Measurements from ENCODE around the gene SEMA6D. TPM values are rescaled to one million over a fixed set of nuclear protein-coding genes. Genes with fewer than 3 reads are reported as not detected.

SEMA6D gene
- total RNA-seq, 1 experiment from 2014 or later = 3.7 TPM

GRCh38 chr15:47787875-47788274 is 70.6 kb downstream of the SEMA6D start:
- DNase-seq (ENCODE audit: low read depth in 1 of 2, low spot score in 2 of 2) = no peak
- Histone ChIP-seq H3K36me3 (no peaks in the 10 kb centered on the region), H3K4me1 (replicated peaks) (peaks cover 16% of the 10 kb centered on the region), H3K27me3 (replicated peaks) (no peaks in the 10 kb centered on the region), H3K9me3 (replicated peaks) (no peaks in the 10 kb centered on the region; the same call in 1 of the 2 replicates), H3K27ac (no peak overlapping the region), H3K4me3 (no peak overlapping the region)

GRCh38 chr15:47788685-47789084 is 71.4 kb downstream of the SEMA6D start:
- Histone ChIP-seq H3K36me3 (no peaks in the 10 kb centered on the region), H3K4me1 (replicated peaks) (peaks cover 16% of the 10 kb centered on the region), H3K9me3 (replicated peaks) (no peaks in the 10 kb centered on the region; the same call in 1 of the 2 replicates), H3K27me3 (replicated peaks) (no peaks in the 10 kb centered on the region), H3K27ac (0 out of 2 replicates have a peak overlapping the region, but pooled peaks have one; percentile 4), H3K4me3 (no peak overlapping the region)
- DNase-seq (ENCODE audit: low read depth in 1 of 2, low spot score in 2 of 2) = peak in 1 of 2 experiments; percentile 52

GRCh38 chr15:47791161-47791560 is 73.9 kb downstream of the SEMA6D start:
- H3K4me1 ChIP-seq (replicated peaks) = peaks cover 16% of the 10 kb centered on the region
- H3K4me3 ChIP-seq = no peak overlapping the region
- H3K36me3 ChIP-seq = no peaks in the 10 kb centered on the region
- no peaks in the 10 kb centered on the region; the same call in 1 of the 2 replicates for H3K9me3 ChIP-seq (replicated peaks)
- DNase-seq (ENCODE audit: low read depth in 1 of 2, low spot score in 2 of 2) = no peak
- no peaks in the 10 kb centered on the region for H3K27me3 ChIP-seq (replicated peaks)
- H3K27ac ChIP-seq = no peak overlapping the region

DNA sequence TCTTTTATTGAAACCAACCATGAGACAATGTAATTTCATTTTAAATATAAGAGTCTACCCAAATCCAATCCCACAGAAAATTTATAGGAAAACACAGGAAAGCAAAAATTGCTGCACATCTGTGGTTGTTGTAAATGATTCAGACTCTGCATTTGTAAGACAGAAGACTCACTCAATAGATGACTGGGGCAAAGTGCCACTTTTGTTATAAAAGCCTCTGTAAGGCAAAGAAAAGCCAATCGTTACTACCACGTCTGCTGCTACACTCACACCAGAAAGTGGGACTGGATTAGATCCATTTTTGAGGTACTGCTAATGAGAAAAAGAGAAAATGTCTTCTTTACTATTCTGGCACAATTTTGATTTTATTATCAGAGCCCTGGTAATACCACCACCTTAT is 74.9 kb downstream of the SEMA6D start:
- no peak overlapping the region for H3K4me3 ChIP-seq
- H3K27me3 ChIP-seq (replicated peaks) = no peaks in the 10 kb centered on the region

GRCh38 chr15:47794252-47794914 is 77.1 kb downstream of the SEMA6D start:
- no peak for DNase-seq (ENCODE audit: low read depth in 1 of 2, low spot score in 2 of 2)
- Histone ChIP-seq H3K4me1 (replicated peaks) (peaks cover 3% of the 10 kb centered on the region), H3K4me3 (no peak overlapping the region)

More for the DNA sequence above, 74.9 kb downstream of the SEMA6D start:
- H3K4me1 ChIP-seq (replicated peaks) = peaks cover 8% of the 10 kb centered on the region
- H3K27ac ChIP-seq = no peak overlapping the region
- H3K9me3 ChIP-seq (replicated peaks) = no peaks in the 10 kb centered on the region
- DNase-seq (ENCODE audit: low read depth in 1 of 2, low spot score in 2 of 2) = no peak
- H3K36me3 ChIP-seq = no peaks in the 10 kb centered on the region

DNA sequence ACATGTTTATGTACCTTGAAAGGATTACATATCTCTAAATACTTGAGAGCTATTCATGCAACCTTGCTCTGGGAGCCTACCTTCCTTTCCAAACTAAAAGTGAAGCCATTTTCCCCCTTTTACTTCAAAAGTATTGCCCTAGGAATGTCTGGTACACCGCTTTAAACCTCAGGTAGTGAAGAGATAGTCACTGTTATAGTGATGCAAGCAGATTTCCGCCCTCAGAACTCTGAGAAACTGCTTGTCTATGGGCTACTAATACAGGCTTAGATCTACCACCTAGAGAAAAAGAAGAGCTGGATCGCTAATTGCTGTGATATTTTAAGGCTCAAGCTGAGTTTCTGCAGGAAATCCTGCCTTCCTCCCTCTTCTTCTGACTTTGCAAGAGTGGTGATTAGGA is 78.6 kb downstream of the SEMA6D start:
- Histone ChIP-seq H3K4me3 (no peak overlapping the region), H3K9me3 (replicated peaks) (no peaks in the 10 kb centered on the region), H3K36me3 (no peaks in the 10 kb centered on the region), H3K4me1 (replicated peaks) (peaks cover 3% of the 10 kb centered on the region), H3K27ac (no peak overlapping the region), H3K27me3 (replicated peaks) (no peaks in the 10 kb centered on the region)
- DNase-seq (ENCODE audit: low read depth in 1 of 2, low spot score in 2 of 2) = no peak

More at GRCh38 chr15:47794252-47794914, 77.1 kb downstream of the SEMA6D start:
- Histone ChIP-seq H3K36me3 (no peaks in the 10 kb centered on the region), H3K9me3 (replicated peaks) (no peaks in the 10 kb centered on the region), H3K27me3 (replicated peaks) (no peaks in the 10 kb centered on the region), H3K27ac (no peak overlapping the region)

GRCh38 chr15:47796339-47796738 is 79.0 kb downstream of the SEMA6D start:
- no peaks in the 10 kb centered on the region for H3K27me3 ChIP-seq (replicated peaks)
- H3K36me3 ChIP-seq = no peaks in the 10 kb centered on the region
- no peak overlapping the region for H3K4me3 ChIP-seq

GRCh38 chr15:47796830-47797229 is 79.5 kb downstream of the SEMA6D start:
- Histone ChIP-seq H3K9me3 (replicated peaks) (no peaks in the 10 kb centered on the region), H3K36me3 (no peaks in the 10 kb centered on the region), H3K27me3 (replicated peaks) (no peaks in the 10 kb centered on the region), H3K27ac (no peak overlapping the region), H3K4me1 (replicated peaks) (peaks cover 3% of the 10 kb centered on the region), H3K4me3 (no peak overlapping the region)
- no peak for DNase-seq (ENCODE audit: low read depth in 1 of 2, low spot score in 2 of 2)

More at GRCh38 chr15:47796339-47796738, 79.0 kb downstream of the SEMA6D start:
- DNase-seq (ENCODE audit: low read depth in 1 of 2, low spot score in 2 of 2) = no peak
- peaks cover 3% of the 10 kb centered on the region for H3K4me1 ChIP-seq (replicated peaks)
- no peak overlapping the region for H3K27ac ChIP-seq
- no peaks in the 10 kb centered on the region for H3K9me3 ChIP-seq (replicated peaks)

DNA sequence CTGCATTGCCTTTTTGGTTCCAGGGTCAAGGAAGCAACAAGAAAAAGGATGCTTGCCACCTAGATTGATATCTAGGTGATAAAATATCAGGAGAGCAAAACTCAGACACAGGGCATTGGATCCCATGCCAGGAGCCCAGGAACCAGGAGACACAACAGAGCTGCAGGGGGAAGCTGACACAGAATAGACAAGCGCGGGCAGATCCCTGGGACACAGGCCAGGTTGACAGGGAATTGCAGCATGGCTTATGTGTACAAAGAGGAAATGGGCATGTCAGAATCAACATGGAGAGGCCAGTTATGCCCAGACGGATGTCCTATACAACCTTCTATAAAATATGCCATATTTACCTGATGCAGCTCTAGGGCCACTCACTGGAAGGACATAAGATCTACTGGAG is 84.2 kb downstream of the SEMA6D start:
- no peak for DNase-seq (ENCODE audit: low read depth in 1 of 2, low spot score in 2 of 2)
- Histone ChIP-seq H3K36me3 (no peaks in the 10 kb centered on the region), H3K9me3 (replicated peaks) (no peaks in the 10 kb centered on the region), H3K4me1 (replicated peaks) (no peaks in the 10 kb centered on the region), H3K27ac (no peak overlapping the region), H3K4me3 (no peak overlapping the region), H3K27me3 (replicated peaks) (no peaks in the 10 kb centered on the region)

DNA sequence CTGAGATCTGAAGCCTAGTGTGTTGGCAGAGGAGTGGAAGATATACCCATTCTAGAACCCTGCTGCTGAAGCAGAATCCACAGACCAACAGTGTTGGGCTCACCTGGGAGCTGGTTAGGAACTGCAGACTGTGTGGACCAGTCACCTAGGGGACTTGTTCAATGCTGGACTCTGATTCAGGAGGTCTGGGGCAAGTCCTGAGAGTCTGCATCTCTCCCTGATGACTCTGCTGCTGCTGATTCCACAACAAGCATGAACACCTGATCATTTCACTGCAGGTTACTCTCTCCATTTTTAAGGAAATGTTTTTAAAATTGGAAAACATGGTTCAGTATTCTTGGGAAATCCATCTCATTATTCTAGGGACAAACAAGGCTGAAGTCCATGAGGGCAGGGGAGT is 84.9 kb downstream of the SEMA6D start:
- no peaks in the 10 kb centered on the region for H3K27me3 ChIP-seq (replicated peaks)
- no peaks in the 10 kb centered on the region for H3K36me3 ChIP-seq
- no peak for DNase-seq (ENCODE audit: low read depth in 1 of 2, low spot score in 2 of 2)
- no peaks in the 10 kb centered on the region for H3K9me3 ChIP-seq (replicated peaks)
- H3K4me3 ChIP-seq = no peak overlapping the region
- no peak overlapping the region for H3K27ac ChIP-seq
- H3K4me1 ChIP-seq (replicated peaks) = no peaks in the 10 kb centered on the region

GRCh38 chr15:47803767-47804166 is 86.5 kb downstream of the SEMA6D start:
- Histone ChIP-seq H3K9me3 (replicated peaks) (no peaks in the 10 kb centered on the region), H3K4me3 (no peak overlapping the region), H3K27me3 (replicated peaks) (no peaks in the 10 kb centered on the region), H3K4me1 (replicated peaks) (no peaks in the 10 kb centered on the region), H3K27ac (no peak overlapping the region), H3K36me3 (no peaks in the 10 kb centered on the region)
- no peak for DNase-seq (ENCODE audit: low read depth in 1 of 2, low spot score in 2 of 2)

DNA sequence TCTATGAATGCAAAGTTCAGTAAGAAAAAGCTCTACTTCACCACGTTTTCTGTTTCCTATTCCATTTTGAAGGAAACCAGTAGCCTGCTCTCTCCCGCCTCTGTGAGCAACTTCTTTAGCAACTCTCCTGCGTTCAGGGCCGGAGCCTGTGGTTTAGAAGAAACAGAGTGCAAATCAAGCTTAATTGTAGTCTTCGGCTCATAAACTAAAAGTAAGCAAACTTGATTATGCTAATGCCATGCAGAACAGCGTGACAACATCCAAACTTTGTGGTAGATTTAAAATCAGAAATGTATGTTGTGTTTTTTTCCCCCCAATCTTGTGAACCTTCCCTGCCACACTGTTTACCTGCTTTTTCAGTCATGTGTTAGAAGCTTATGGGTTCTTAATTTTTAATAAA is 87.4 kb downstream of the SEMA6D start:
- Histone ChIP-seq H3K27me3 (replicated peaks) (no peaks in the 10 kb centered on the region), H3K27ac (no peak overlapping the region), H3K4me3 (no peak overlapping the region), H3K4me1 (replicated peaks) (no peaks in the 10 kb centered on the region), H3K9me3 (replicated peaks) (no peaks in the 10 kb centered on the region), H3K36me3 (no peaks in the 10 kb centered on the region)
- DNase-seq (ENCODE audit: low read depth in 1 of 2, low spot score in 2 of 2) = no peak

DNA sequence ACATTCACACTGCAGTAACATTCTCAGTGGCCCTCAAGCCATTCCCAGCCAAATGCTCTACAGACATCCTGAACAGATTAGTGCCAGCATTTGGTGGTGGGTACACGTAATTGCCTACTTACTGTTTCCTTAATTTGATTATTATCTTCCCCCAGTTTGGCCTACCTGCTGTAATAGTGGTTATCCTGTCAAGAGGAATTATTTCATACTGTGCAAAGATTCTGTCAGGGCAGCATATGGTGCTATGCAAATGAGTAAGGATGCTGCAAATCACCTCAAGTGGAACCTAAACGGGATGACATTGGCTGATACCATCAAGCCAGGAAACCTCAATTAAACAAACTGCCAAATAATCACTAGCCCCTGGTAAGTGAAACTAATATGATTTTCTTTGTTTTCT is 88.7 kb downstream of the SEMA6D start:
- H3K9me3 ChIP-seq (replicated peaks) = no peaks in the 10 kb centered on the region
- peaks cover 6% of the 10 kb centered on the region for H3K4me1 ChIP-seq (replicated peaks)
- H3K27ac ChIP-seq = no peak overlapping the region
- DNase-seq (ENCODE audit: low read depth in 1 of 2, low spot score in 2 of 2) = no peak
- no peaks in the 10 kb centered on the region for H3K36me3 ChIP-seq
- no peaks in the 10 kb centered on the region for H3K27me3 ChIP-seq (replicated peaks)
- H3K4me3 ChIP-seq = no peak overlapping the region

DNA sequence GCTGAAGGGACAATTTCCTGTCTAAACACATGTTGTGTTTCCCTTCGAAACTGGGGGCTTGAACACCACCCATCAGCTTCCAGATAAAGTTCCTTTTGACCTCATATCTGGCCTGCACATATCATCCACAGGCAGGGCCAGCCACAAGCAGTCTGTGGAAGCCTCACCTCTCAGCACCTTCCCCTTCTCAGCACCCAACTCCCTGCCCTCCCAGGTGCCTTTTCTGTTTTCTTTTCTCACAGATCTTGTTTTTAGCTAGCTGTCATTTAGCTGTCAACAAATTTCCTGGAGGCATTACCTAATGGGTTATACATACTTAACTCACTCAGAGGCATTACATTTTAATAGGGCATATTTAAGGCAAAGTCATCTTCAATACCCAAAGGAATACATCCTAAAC is 93.9 kb downstream of the SEMA6D start:
- no peaks in the 10 kb centered on the region for H3K27me3 ChIP-seq (replicated peaks)
- H3K9me3 ChIP-seq (replicated peaks) = no peaks in the 10 kb centered on the region
- H3K27ac ChIP-seq = peak overlapping the region; percentile 96
- H3K36me3 ChIP-seq = no peaks in the 10 kb centered on the region; the same call in 1 of the 2 replicates
- H3K4me3 ChIP-seq = no peak overlapping the region
- H3K4me1 ChIP-seq (replicated peaks) = peaks cover 48% of the 10 kb centered on the region
- no peak for DNase-seq (ENCODE audit: low read depth in 1 of 2, low spot score in 2 of 2)
